Mesenchymal stem cell (in vitro differentiated cells and primary cell): ENCODE data around the gene RAB5A.
"Not testable (repeated sequence)": the region's sequence is repeated elsewhere in the genome, so short reads cannot be mapped to it uniquely, and the experiment has no call there.

ENCODE experiments used
- DNase-seq: peaks from one replicate; pipeline ENCODE4 v3.0.0-alpha.2; 2013
- H2AFZ ChIP-seq: one replicate; pipeline ENCODE4 v1.6.1; 2013; ENCODE audit warnings: low read depth, mild to moderate bottlenecking, control low read depth, inconsistent platforms, low read length, moderate library complexity
- H2AK5ac ChIP-seq: 2 replicates; pipeline ENCODE4 v1.6.1; 2013; ENCODE audit warnings: low read length, moderate library complexity, mild to moderate bottlenecking, inconsistent platforms; ENCODE audit not compliant: severe bottlenecking
- H2BK120ac ChIP-seq: one replicate; pipeline ENCODE4 v1.6.1; 2013; ENCODE audit warnings: low read depth, mild to moderate bottlenecking, inconsistent platforms, low read length, moderate library complexity
- H2BK12ac ChIP-seq, 2 experiments: one replicate each; pipeline ENCODE4 v1.6.1; 2013; ENCODE audit warnings: inconsistent platforms in 2 of 2, low read length in 2 of 2, mild to moderate bottlenecking in 2 of 2, moderate library complexity in 2 of 2, control low read depth in 1 of 2
- H2BK15ac ChIP-seq: one replicate; pipeline ENCODE4 v1.6.1; 2013; ENCODE audit warnings: mild to moderate bottlenecking, low read depth, inconsistent platforms; ENCODE audit not compliant: poor library complexity, severe bottlenecking
- H2BK5ac ChIP-seq: 2 replicates; pipeline ENCODE4 v1.6.1; 2013; ENCODE audit warnings: low read depth, mild to moderate bottlenecking, low read length, control low read depth, inconsistent platforms; ENCODE audit not compliant: poor library complexity, severe bottlenecking
- H3K14ac ChIP-seq, 2 experiments: one replicate each; pipeline ENCODE4 v1.6.1; 2013; ENCODE audit warnings: inconsistent platforms in 2 of 2, low read length in 2 of 2, control low read depth in 1 of 2, mild to moderate bottlenecking in 1 of 2, moderate library complexity in 1 of 2
- H3K18ac ChIP-seq, 2 experiments: one replicate each; pipeline ENCODE4 v1.6.1; 2013; ENCODE audit warnings: inconsistent platforms in 2 of 2, low read length in 2 of 2, control low read depth in 1 of 2, low read depth in 1 of 2, mild to moderate bottlenecking in 1 of 2
- H3K23ac ChIP-seq, 2 experiments: one replicate each; pipeline ENCODE4 v1.6.1; 2013; ENCODE audit warnings: inconsistent platforms in 2 of 2, low read length in 2 of 2, mild to moderate bottlenecking in 2 of 2, moderate library complexity in 2 of 2, control low read depth in 1 of 2
- H3K27ac ChIP-seq: 2 replicates; pipeline ENCODE4 v1.5.1; 2013; ENCODE audit warnings: mild to moderate bottlenecking, moderate library complexity, low read length, control low read depth, inconsistent platforms; ENCODE audit not compliant: poor library complexity, severe bottlenecking
- H3K27me3 ChIP-seq, 2 experiments: 2 replicates each; pipeline versions ENCODE4 v1.6.1 to v1.7.0; 2013; ENCODE audit warnings: low read length in 2 of 2, mild to moderate bottlenecking in 2 of 2, moderate library complexity in 2 of 2, control low read depth in 1 of 2, inconsistent platforms in 1 of 2; ENCODE audit not compliant: control insufficient read depth in 1 of 2, insufficient read depth in 1 of 2
- H3K36me3 ChIP-seq, 2 experiments: 2 replicates each; pipeline versions ENCODE4 v1.6.1 to v1.7.0; 2013; ENCODE audit warnings: low read length in 2 of 2, control low read depth in 1 of 2, inconsistent platforms in 1 of 2, low read depth in 1 of 2, mild to moderate bottlenecking in 1 of 2; ENCODE audit not compliant: insufficient read depth in 2 of 2, control insufficient read depth in 1 of 2
- H3K4ac ChIP-seq, 2 experiments: one replicate each; pipeline ENCODE4 v1.6.1; 2013; ENCODE audit warnings: inconsistent platforms in 2 of 2, low read length in 2 of 2, mild to moderate bottlenecking in 2 of 2, moderate library complexity in 2 of 2, control low read depth in 1 of 2, low read depth in 1 of 2
- H3K4me1 ChIP-seq: 2 replicates; pipeline ENCODE4 v1.6.1; 2013; ENCODE audit warnings: low read depth, low read length, control low read depth; ENCODE audit not compliant: control insufficient read depth, insufficient read depth
- H3K4me2 ChIP-seq: 2 replicates; pipeline ENCODE4 v1.6.1; 2013; ENCODE audit warnings: low read length, mild to moderate bottlenecking, inconsistent platforms; ENCODE audit not compliant: poor library complexity, severe bottlenecking
- H3K4me3 ChIP-seq, 2 experiments: 2 replicates each; pipeline versions ENCODE4 v1.5.1 to v1.7.0; 2013; ENCODE audit warnings: low read length in 2 of 2, mild to moderate bottlenecking in 2 of 2, control low read depth in 1 of 2, low read depth in 1 of 2; ENCODE audit not compliant: insufficient read depth in 1 of 2
- H3K79me1 ChIP-seq: replicated peaks from 2 replicates; pipeline ENCODE4 v1.6.1; 2013; ENCODE audit warnings: mild to moderate bottlenecking, control low read depth, low read length, inconsistent platforms; ENCODE audit not compliant: poor library complexity, severe bottlenecking
- H3K9ac ChIP-seq: 2 replicates; pipeline ENCODE4 v1.7.0; 2013; ENCODE audit warnings: mild to moderate bottlenecking, low read length, moderate library complexity
- H3K9me3 ChIP-seq: 2 replicates; pipeline ENCODE4 v1.7.0; 2013; ENCODE audit warnings: mild to moderate bottlenecking, low read length; ENCODE audit not compliant: control insufficient read depth
- H4K8ac ChIP-seq: one replicate; pipeline ENCODE4 v1.6.1; 2013; ENCODE audit warnings: inconsistent platforms, mild to moderate bottlenecking, low read length, moderate library complexity
- H4K91ac ChIP-seq: one replicate; pipeline ENCODE4 v1.6.1; 2013; ENCODE audit warnings: mild to moderate bottlenecking, low read length, inconsistent platforms
- WGBS: methylation state at CpG from one replicate; pipeline ENCODE4 v1.1.7; 2013; ENCODE audit warnings: mixed read lengths; 5-methylcytosine and 5-hydroxymethylcytosine counted together

Gene RAB5A

GRCh38 chr3:19988904-19989303 is 42.0 kb downstream of the RAB5A start:
- not testable (repeated sequence) for H4K91ac ChIP-seq, H2AFZ ChIP-seq, H2BK15ac ChIP-seq, H3K4me1 ChIP-seq, H2AK5ac ChIP-seq, DNase-seq, H3K23ac ChIP-seq, H3K4ac ChIP-seq, H3K79me1 ChIP-seq, H2BK5ac ChIP-seq, H2BK12ac ChIP-seq, H3K9ac ChIP-seq, H4K8ac ChIP-seq, H2BK120ac ChIP-seq, H3K4me2 ChIP-seq, H3K14ac ChIP-seq, H3K4me3 ChIP-seq, H3K9me3 ChIP-seq, H3K18ac ChIP-seq, H3K27me3 ChIP-seq, H3K27ac ChIP-seq
- peaks cover 2 to 24% of the 10 kb centered on the region in 2 experiments for H3K36me3 ChIP-seq
- 98% methylated on average over 8 of the region's 8 CpGs for WGBS

- H3K27me3 ChIP-seq, result no peaks in the 10 kb centered on the region
- no peak overlapping the region for H3K23ac ChIP-seq
- WGBS, result 79% methylated on average over 2 of the region's 2 CpGs
Observed at GRCh38 chr3:19994796-19995195, 47.9 kb downstream of the RAB5A start.

GRCh38 chr3:19997502-19997901 is 50.6 kb downstream of the RAB5A start:
- Histone ChIP-seq H2BK120ac (no peak overlapping the region), H3K18ac (no peak overlapping the region), H3K79me1 (no peaks in the 10 kb centered on the region), H3K4me3 (no peak overlapping the region), H3K9me3 (no peaks in the 10 kb centered on the region), H3K4me1 (no peaks in the 10 kb centered on the region), H2BK5ac (no peak overlapping the region), H2AK5ac (no peak overlapping the region), H3K23ac (no peak overlapping the region), H4K91ac (no peak overlapping the region), H2BK12ac (no peak overlapping the region), H3K27ac (no peak overlapping the region), H4K8ac (no peak overlapping the region), H3K27me3 (no peaks in the 10 kb centered on the region), H3K4me2 (no peak overlapping the region), H3K9ac (no peak overlapping the region), H2BK15ac (no peak overlapping the region), H3K4ac (no peak overlapping the region), H3K36me3 (no peaks in the 10 kb centered on the region), H3K14ac (no peak overlapping the region), H2AFZ (no peak overlapping the region)
- WGBS, result 96% methylated on average over 3 of the region's 4 CpGs
- no peak for DNase-seq

More at GRCh38 chr3:19994796-19995195, 47.9 kb downstream of the RAB5A start:
- Histone ChIP-seq H3K9ac (no peak overlapping the region), H3K9me3 (no peaks in the 10 kb centered on the region), H2BK5ac (no peak overlapping the region), H2BK15ac (no peak overlapping the region), H2BK120ac (no peak overlapping the region), H2AK5ac (no peak overlapping the region), H2BK12ac (no peak overlapping the region), H3K36me3 (no peaks in the 10 kb centered on the region), H4K91ac (no peak overlapping the region), H3K27ac (no peak overlapping the region), H3K4me3 (no peak overlapping the region), H3K18ac (no peak overlapping the region), H3K4me1 (no peaks in the 10 kb centered on the region), H3K4me2 (no peak overlapping the region), H4K8ac (no peak overlapping the region), H3K14ac (no peak overlapping the region), H2AFZ (no peak overlapping the region), H3K4ac (no peak overlapping the region), H3K79me1 (no peaks in the 10 kb centered on the region)
- DNase-seq, result no peak

- Histone ChIP-seq H3K14ac (no peak overlapping the region), H3K4me2 (no peak overlapping the region), H3K9ac (no peak overlapping the region), H2BK5ac (no peak overlapping the region), H3K4me1 (no peaks in the 10 kb centered on the region), H4K91ac (no peak overlapping the region), H3K79me1 (no peaks in the 10 kb centered on the region), H4K8ac (no peak overlapping the region), H3K27me3 (no peaks in the 10 kb centered on the region), H3K27ac (no peak overlapping the region), H3K23ac (no peak overlapping the region), H3K36me3 (no peaks in the 10 kb centered on the region), H2BK12ac (no peak overlapping the region), H3K9me3 (no peaks in the 10 kb centered on the region), H3K4me3 (no peak overlapping the region), H2BK15ac (no peak overlapping the region), H2AK5ac (no peak overlapping the region), H2AFZ (no peak overlapping the region), H3K18ac (no peak overlapping the region), H2BK120ac (no peak overlapping the region), H3K4ac (no peak overlapping the region)
- no peak for DNase-seq
- WGBS, result 92% methylated on average over 2 of the region's 3 CpGs
Observed at GRCh38 chr3:20001932-20002331, 55.0 kb downstream of the RAB5A start.
